Omental fat pad (tissue), 4 donors: Measurements from ENCODE around the gene MRPS30. TPM values are rescaled to one million over a fixed set of nuclear protein-coding genes. Genes with fewer than 3 reads are reported as not detected.

ENCODE experiments used
- ATAC-seq: fragments of 150-250 bp; one replicate; pipeline ENCODE4 v1.9.1; 2016; ENCODE audit warnings: mild to moderate bottlenecking, moderate library complexity; ENCODE audit not compliant: low FRiP score
- DNase-seq: peaks from one replicate; pipeline ENCODE4 v3.0.0-alpha.2; 2019; ENCODE audit warnings: low spot score
- CTCF ChIP-seq, 3 donors: fragments of 450-650 bp; IDR thresholded peaks; one replicate each; pipeline ENCODE4 v1.5.1; 2016 to 2017; ENCODE audit warnings: antibody characterized with exemption in 3 of 3, mild to moderate bottlenecking in 3 of 3, moderate library complexity in 2 of 3
- total RNA-seq, 4 donors: library from RNA; depleted of rRNA; stranded (reverse); fragments of >200 nt; gene quantifications; one replicate each; pipeline ENCODE4 v1.1.0, GENCODE V29; 2016

MRPS30 gene
- total RNA-seq, 4 donors from 2014 or later: 47.0 to 60.8 (median 54.0) TPM

DNA sequence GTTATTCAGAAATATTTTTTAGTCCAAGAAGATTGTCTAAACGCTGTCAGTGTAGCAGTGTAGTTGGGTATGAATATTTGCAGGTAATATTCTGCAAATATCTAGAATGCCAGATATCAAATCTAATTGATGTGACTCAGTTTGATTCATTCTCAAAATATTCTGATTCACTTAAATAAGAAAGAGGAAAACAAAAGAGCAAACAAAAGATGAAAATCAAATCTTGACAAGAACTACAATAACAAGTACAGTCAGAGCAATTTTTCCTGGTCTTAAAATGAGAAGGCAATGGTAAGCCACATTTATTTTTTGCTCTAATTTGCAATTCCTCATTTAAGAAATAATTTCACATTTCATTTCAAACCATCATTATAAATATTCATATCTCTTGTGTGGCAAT lies 36.0 kb downstream of the MRPS30 start:
- ATAC-seq (no peak), DNase-seq (no peak)
- TF ChIP-seq CTCF (IDR thresholded peaks at IDR 0.05): no peak

DNA sequence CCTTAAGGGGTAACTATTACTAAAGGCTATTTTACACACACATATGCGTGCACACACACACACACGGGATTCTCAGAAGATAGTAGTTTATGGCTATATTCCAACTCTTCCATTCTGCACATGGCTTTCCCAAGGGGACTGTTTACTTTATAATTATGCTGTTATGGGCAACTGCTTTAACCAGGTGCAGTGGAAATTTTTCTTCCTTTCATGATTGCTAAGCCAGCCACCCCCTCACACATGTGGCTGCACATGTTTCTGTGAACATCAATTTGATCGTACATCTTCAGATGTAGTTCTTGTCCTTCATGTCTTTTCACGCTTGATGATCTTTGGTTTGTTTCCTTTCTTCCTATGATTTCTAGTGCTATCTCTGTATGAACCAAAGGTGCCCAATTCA lies 37.0 kb downstream of the MRPS30 start:
- TF ChIP-seq CTCF (IDR thresholded peaks at IDR 0.05): no peak
- no peak for ATAC-seq
- no peak for DNase-seq

DNA sequence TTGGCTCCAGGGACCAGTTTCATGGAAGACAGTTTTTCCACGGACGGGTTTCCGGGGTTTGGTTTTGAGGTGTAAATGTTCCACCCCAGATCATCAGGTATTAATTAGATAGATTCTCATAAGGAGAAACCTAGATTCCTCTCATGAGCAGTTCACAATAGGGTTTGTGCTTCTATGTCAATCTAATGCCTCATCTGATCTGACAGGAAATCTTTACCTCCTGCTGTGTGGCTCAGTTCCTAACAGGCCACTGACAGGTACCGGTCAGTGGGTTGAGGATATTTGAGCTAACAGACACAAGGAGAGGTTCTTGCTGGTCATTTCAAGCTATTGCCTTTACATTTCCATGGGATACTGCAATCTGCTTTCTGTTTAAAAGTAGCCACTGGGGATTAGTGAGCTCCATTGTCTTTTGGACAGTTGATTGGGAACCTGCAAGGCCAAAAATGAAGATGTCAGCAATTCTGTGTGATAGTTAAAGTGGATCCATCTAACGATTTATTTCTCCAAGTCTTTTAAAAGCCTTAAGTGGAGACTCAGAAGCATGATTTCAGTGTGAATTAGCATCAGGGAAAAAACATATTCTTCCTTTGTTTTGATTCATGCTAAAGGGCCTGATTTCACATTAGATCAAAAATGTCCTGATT lies 38.6 kb downstream of the MRPS30 start:
- ATAC-seq (no peak), DNase-seq (no peak)
- no peak for TF ChIP-seq CTCF (IDR thresholded peaks at IDR 0.05)

GRCh38 chr5:44860267-44860666 lies 51.5 kb downstream of the MRPS30 start:
- ATAC-seq: no peak
- TF ChIP-seq CTCF (IDR thresholded peaks at IDR 0.05): no peak
- no peak for DNase-seq

- no peak for ATAC-seq
- TF ChIP-seq CTCF (IDR thresholded peaks at IDR 0.05): no peak
Measured at GRCh38 chr5:44862808-44863207, 54.1 kb downstream of the MRPS30 start.

More at GRCh38 chr5:44862808-44863207, 54.1 kb downstream of the MRPS30 start:
- DNase-seq: no peak
